ENCODE data around the gene ORAI2.
A peak's percentile ranks its signal among the peaks of the same experiment; 100 is the strongest.
"Not testable (repeated sequence)": the region's sequence is repeated elsewhere in the genome, so short reads cannot be mapped to it uniquely, and the experiment has no call there.

ORAI2 gene

DNA sequence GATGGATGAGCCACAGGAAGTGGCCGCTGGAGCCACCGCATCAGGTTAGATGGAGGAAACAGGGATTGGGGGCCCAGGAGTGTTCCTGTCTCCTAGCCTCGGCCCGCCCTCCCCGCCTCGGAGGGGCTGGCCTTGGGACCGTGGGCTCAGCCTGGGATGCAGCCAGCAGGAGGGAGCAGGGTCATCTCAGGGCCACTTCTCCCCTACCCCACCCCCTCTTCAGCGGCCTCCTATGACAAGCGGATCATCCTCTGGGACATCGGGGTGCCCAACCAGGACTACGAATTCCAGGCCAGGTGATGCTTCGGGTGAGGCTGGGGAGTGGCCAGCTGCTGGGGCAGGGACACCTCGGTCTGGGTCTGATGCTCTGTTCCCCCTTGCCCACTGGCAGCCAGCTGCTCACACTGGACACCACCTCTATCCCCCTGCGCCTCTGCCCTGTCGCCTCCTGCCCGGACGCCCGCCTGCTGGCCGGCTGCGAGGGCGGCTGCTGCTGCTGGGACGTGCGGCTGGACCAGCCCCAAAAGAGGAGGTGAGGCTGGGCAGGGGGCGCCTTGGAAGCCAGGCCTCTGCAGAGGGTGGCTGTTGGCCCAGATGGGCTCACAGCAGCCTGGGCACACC lies 36.1 kb downstream of the ORAI2 start:
- peak overlapping the region in 4 of 11 experiments; percentile 7 to 77 (median 36); a peak in 2 of 22 replicates for H3K4me2 ChIP-seq
- H3K4me1 ChIP-seq = peaks cover 14 to 59% (median 39%) of the 10 kb centered on the region in 10 experiments
- no peaks in the 10 kb centered on the region for H3K27me3 ChIP-seq
- H3K9me3 ChIP-seq (replicated peaks in 1 of 11) = no peaks in the 10 kb centered on the region
- peaks cover 19 to 67% (median 52%) of the 10 kb centered on the region in 11 experiments for H3K36me3 ChIP-seq
- peaks cover 4 to 87% (median 32%) of the 10 kb centered on the region in 11 experiments; a peak in 18 of 22 replicates for H4K20me1 ChIP-seq
- H3K27ac ChIP-seq = 0 out of 22 replicates have a peak overlapping the region, but pooled peaks of 1 of the 11 experiments have one; percentile 22
- no peak for TF ChIP-seq Cebpa-rat (IDR thresholded peaks at IDR 0.05)
- peak overlapping the region in 5 of 11 experiments; percentile 26 to 63 (median 49); a peak in 5 of 22 replicates for H3K9ac ChIP-seq
- no peak overlapping the region for H3K4me3 ChIP-seq

DNA sequence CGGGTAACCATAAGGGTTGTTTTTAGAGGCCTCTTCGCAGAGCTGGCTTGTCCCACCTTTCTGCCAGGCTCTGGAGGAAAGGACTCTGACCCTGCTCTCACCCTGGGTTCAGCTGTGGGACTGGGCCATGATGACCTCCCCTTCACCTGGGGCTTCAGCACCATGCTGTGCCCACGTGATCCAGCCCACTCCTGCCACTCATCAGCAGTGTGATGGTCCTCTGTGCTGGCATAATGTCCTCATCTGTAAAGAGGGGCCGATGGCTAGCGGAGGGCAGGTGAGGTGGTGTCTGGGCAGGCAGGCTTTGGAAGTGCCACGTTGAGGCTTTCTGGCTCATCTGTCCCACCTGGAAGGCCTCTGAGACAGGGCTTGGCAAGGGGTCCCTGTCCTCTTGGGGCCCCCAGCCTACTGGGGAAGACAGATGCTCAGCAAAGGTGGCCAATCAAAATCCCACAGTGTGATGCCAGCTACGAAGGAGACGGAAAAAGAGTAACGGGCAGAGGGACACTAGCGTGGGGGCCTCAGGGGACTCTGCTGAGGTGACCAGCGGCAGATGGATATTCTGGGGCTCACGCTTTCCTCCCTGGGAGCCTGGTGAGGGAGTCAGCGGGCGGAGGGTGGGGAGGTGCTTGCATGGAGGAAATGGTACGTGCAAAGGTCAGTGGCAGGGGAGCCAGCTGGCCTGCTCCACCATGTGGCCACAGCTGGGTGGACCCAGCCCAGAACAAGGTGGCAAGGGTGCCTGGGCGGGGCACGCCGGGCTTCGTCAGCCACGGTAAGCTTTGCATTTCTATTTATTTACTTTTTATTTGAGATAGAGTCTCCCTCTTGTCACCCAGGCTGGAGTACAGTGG lies 36.8 kb downstream of the ORAI2 start:
- Histone ChIP-seq H4K20me1 (peaks cover 4 to 84% (median 32%) of the 10 kb centered on the region in 11 experiments; a peak in 18 of 22 replicates), H3K27ac (0 out of 22 replicates have a peak overlapping the region, but pooled peaks of 1 of the 11 experiments have one; percentile 22), H3K36me3 (peaks cover 19 to 67% (median 52%) of the 10 kb centered on the region in 11 experiments), H3K4me2 (no peak overlapping the region), H3K4me3 (no peak overlapping the region), H3K9ac (peak overlapping the region in 2 of 11 experiments; percentile 6 to 58; a peak in 1 of 22 replicates), H3K9me3 (replicated peaks in 1 of 11) (no peaks in the 10 kb centered on the region), H3K27me3 (no peaks in the 10 kb centered on the region), H3K4me1 (peaks cover 14 to 59% (median 39%) of the 10 kb centered on the region in 10 experiments)
- no peak for TF ChIP-seq Cebpa-rat (IDR thresholded peaks at IDR 0.05)

DNA sequence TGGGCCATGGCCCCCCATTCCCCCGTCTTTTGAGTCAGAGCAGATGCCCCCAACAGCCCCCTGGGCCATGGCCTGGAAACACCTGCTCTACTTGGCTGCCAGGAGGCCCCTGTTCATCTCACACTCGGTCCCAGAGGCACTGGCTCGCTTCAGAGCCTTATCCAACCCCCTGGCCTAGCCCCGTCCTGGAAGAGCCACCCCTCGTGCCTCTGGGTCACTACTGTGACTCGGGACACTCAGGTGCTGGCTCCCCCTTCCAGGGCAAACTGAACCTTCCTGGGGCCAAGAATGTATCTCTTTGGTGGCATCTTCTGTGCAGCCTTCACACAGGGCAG lies 38.4 kb downstream of the ORAI2 start:
- Histone ChIP-seq H3K36me3 (peaks cover 19 to 67% (median 52%) of the 10 kb centered on the region in 11 experiments), H3K27ac (no peak overlapping the region), H3K4me1 (peaks cover 0 to 45% (median 25%) of the 10 kb centered on the region in 10 experiments; a peak in 16 of 20 replicates), H3K9ac (peak overlapping the region in 3 of 11 experiments; percentile 19 to 23 (median 20); a peak in 3 of 22 replicates), H4K20me1 (peaks cover 4 to 69% (median 29%) of the 10 kb centered on the region in 11 experiments; a peak in 18 of 22 replicates), H3K9me3 (replicated peaks in 1 of 11) (no peaks in the 10 kb centered on the region), H3K27me3 (no peaks in the 10 kb centered on the region), H3K4me3 (no peak overlapping the region), H3K4me2 (no peak overlapping the region)
- TF ChIP-seq Cebpa-rat (IDR thresholded peaks at IDR 0.05) = no peak

DNA sequence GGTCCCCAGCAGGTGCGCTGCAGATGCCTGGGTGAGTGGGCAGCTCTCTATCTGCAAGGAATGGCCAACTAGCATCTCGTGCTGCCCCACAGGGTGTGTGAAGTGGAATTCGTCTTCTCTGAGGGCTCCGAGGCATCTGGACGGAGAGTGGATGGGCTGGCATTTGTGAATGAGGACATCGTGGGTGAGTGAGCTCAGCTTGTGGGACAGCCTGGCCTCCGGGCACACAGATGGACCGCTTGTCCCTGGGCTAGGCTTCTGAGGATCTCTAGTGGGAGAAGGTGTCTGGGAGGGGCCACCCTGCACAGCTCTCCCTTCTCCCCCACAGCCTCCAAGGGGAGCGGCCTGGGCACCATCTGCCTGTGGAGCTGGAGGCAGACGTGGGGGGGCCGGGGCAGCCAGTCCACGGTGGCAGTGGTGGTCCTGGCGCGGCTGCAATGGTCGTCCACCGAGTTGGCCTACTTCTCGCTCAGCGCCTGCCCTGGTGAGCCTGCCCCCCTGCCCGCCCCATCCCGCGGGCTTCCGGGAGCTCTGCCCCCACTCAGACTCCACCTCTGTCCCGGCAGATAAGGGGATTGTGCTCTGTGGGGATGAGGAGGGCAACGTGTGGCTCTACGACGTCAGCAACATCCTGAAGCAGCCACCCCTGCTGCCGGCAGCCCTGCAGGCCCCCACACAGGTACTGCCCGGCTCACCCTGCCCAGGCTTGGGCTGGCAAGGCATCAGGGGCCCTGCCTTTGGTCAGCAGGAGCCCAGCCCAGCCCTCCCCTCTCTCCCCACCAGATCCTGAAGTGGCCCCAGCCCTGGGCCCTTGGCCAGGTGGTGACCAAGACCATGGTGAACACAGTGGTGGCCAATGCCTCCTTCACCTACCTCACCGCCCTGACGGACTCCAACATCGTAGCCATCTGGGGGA lies 39.0 kb downstream of the ORAI2 start:
- Histone ChIP-seq H3K9me3 (replicated peaks in 1 of 11) (no peaks in the 10 kb centered on the region), H3K4me2 (no peak overlapping the region), H3K27ac (no peak overlapping the region), H4K20me1 (peaks cover 4 to 66% (median 29%) of the 10 kb centered on the region in 11 experiments; a peak in 18 of 22 replicates), H3K9ac (peak overlapping the region in 3 of 11 experiments; percentile 19 to 23 (median 20); a peak in 3 of 22 replicates), H3K36me3 (peaks cover 19 to 65% (median 51%) of the 10 kb centered on the region in 11 experiments), H3K27me3 (no peaks in the 10 kb centered on the region), H3K4me3 (no peak overlapping the region), H3K4me1 (peaks cover 0 to 39% (median 21%) of the 10 kb centered on the region in 10 experiments; a peak in 16 of 20 replicates)
- no peak for TF ChIP-seq Cebpa-rat (IDR thresholded peaks at IDR 0.05)

DNA sequence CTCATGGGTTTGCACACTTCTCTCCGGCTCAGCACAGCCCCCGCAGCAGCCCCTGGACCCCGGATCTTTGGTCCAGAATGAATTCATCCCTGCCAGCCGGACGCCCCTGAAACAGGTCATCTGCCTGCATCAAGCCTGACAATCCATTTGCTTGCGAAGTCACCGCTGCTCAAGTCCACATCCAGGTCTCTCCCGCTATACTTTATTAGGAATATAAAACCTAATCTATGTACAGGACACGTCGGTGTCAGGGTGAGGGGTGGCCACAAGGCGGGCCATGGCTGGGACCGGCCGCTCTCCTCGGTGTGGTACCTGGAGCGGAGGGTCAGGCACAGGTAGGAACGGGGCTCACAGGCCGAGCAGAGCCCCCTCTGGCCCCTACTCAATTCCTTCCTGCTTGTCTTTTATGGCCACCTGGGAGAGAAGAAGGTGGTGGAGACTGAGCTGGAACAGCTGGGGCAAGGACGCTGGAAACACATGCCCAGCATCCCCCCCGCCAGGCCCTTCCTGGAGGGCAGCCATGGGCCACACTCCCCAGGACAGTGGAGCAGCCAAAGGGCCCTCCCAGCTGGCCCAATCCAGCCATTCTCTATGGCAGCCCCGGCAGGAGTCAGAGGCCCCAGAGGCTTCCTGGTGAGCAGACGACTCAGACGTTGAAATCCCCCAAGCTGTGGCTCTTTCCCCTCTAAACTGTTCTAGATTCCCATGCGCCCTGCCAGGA lies 40.1 kb downstream of the ORAI2 start:
- H3K9me3 ChIP-seq (replicated peaks in 1 of 11) = no peaks in the 10 kb centered on the region
- H3K4me1 ChIP-seq = peaks cover 0 to 29% (median 11%) of the 10 kb centered on the region in 10 experiments; a peak in 15 of 20 replicates
- peak overlapping the region in 1 of 11 experiments; percentile 18; a peak in 2 of 22 replicates for H3K27ac ChIP-seq
- peaks cover 19 to 55% (median 45%) of the 10 kb centered on the region in 11 experiments for H3K36me3 ChIP-seq
- H3K4me2 ChIP-seq = peak overlapping the region in 3 of 11 experiments; percentile 12 to 40 (median 21); a peak in 5 of 22 replicates
- H3K9ac ChIP-seq = peak overlapping the region in 5 of 11 experiments; percentile 0 to 52 (median 41); a peak in 5 of 22 replicates
- TF ChIP-seq Cebpa-rat (IDR thresholded peaks at IDR 0.05) = no peak
- H3K4me3 ChIP-seq = no peak overlapping the region
- H3K27me3 ChIP-seq = no peaks in the 10 kb centered on the region
- H4K20me1 ChIP-seq = peaks cover 4 to 56% (median 29%) of the 10 kb centered on the region in 11 experiments; a peak in 18 of 22 replicates

DNA sequence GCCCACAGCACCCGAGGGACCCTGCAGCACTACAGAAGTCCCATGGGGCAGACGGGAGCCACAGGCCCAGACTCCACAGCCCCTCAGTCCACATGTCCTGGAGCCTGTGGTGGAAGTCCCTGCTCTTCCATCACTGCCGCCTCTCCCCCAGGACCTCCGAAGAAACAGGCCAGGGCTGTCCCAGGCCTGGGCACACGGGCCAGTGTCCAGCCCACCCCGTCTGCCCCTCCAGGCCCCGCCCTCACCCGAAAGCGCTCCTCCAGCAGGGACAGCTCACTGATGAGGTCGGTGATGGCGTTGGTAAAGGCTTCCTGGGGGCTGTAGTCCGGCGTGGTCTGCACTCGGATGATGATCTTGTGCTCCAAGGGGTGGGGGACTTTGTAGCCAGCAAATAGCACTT lies 40.7 kb downstream of the ORAI2 start:
- not testable (repeated sequence) for H3K9me3 ChIP-seq (replicated peaks in 1 of 11); H3K27ac ChIP-seq; H3K27me3 ChIP-seq; H3K4me3 ChIP-seq; H3K9ac ChIP-seq
- H3K36me3 ChIP-seq = peaks cover 19 to 48% (median 40%) of the 10 kb centered on the region in 11 experiments
- peak overlapping the region in 1 of 11 experiments; percentile 40; a peak in 1 of 22 replicates for H3K4me2 ChIP-seq
- peaks cover 4 to 49% (median 29%) of the 10 kb centered on the region in 11 experiments; a peak in 18 of 22 replicates for H4K20me1 ChIP-seq
- peaks cover 0 to 22% (median 4%) of the 10 kb centered on the region in 10 experiments; a peak in 12 of 20 replicates for H3K4me1 ChIP-seq

DNA sequence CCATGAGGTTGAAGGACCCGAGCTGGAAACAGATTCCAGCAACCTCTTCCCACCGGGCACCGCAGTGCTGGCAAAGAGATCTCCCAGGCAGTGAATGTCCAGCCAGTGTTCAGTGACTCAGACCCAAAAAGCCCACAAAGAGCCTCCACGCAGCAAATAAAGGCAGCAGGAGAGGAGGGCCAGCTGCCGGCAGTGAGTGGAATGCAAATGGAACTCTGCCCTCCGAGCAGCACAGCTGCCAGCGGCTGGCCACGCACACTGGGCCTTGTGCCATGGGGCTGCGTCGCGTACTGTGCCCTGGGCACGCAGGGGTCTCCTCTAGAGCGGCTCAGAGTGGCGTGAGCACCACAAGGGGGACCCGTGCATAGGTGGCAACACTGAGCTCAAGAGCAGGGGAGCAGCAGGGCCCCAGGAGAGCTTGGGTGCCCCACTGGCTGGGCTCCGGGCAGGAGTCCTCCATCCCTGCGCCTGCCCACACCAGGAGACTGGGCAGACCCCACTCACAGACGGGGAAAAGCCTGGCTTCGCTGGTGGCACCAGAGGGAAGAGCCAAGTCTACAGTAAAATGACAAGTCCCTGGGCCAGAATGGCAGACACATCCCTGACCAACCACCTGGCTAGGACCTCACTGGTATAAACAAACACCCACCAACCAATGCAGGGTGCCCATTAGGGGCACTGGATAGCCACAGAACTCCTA lies 41.5 kb downstream of the ORAI2 start:
- Histone ChIP-seq H3K4me1 (peaks cover 0 to 20% (median 0%) of the 10 kb centered on the region in 10 experiments; a peak in 7 of 20 replicates), H4K20me1 (peaks cover 4 to 42% (median 28%) of the 10 kb centered on the region in 11 experiments; a peak in 18 of 22 replicates), H3K36me3 (peaks cover 19 to 40% (median 33%) of the 10 kb centered on the region in 11 experiments)
- H3K27me3 ChIP-seq; H3K4me3 ChIP-seq; H3K27ac ChIP-seq; H3K4me2 ChIP-seq; H3K9ac ChIP-seq; H3K9me3 ChIP-seq (replicated peaks in 1 of 11): not testable (repeated sequence)

DNA sequence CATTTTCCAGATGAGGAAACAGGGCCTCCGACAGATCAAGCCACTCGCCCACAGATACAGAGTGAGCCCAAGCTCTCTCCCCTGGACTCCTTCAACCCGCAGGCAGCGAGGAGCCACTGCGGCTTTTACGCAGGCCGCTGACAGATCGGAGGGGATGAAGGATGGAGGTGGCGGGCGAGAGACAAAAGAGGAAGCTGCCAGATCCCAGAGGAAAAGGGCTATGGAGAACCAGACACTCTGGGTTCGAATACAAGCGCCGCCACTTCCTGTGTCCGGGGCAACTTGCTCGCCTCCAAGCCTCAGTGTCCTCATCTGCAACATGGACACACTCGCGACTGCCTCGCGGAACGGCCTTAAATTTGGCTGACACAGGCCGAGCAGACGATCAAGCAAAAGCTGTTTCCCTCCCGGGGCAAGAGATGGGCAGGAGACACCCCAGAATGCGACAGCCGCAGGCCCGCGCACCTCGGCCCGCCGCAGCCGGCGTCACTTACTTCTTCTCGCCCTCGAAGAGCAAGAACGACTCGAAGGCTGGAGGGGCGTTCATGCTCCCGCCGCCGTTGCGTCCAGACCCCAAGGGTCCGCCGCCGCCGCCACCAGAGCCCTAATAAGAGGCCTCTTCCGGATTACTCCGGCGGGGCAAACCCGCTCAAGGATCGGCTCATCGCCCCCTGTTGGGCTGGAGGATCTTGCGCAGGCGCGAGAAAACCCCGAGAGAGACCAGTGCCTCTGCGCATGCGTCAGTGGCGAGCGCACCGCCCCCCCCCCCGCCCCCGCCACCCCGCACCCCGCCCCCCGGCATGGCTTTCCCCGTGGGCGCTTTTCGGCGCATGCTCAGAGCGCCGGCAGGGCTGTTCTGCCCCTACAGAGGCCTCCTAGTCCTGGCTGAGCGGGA lies 45.2 kb downstream of the ORAI2 start, which contains the start of gene POLR2J:
POLR2J (minus strand) TSS at position 609 of the 895 bp plus-strand sequence; CDS start at position 547, 62 bp downstream.
- not testable (repeated sequence) for H3K36me3 ChIP-seq; H3K27me3 ChIP-seq; H4K20me1 ChIP-seq; H3K9me3 ChIP-seq (replicated peaks in 1 of 11); H3K4me1 ChIP-seq
- H3K4me2 ChIP-seq = peak within 1 kb of the TSS in 6 of 11 experiments; percentile 24 to 53 (median 39); a peak in 6 of 22 replicates
- H3K27ac ChIP-seq = peak within 1 kb of the TSS in 6 of 11 experiments; percentile 13 to 55 (median 40); a peak in 3 of 22 replicates
- H3K9ac ChIP-seq = peak within 1 kb of the TSS in 10 of 11 experiments; percentile 50 to 72 (median 64); a peak in 16 of 22 replicates
- peak within 1 kb of the TSS; percentile 42 to 64 (median 56) for H3K4me3 ChIP-seq

DNA sequence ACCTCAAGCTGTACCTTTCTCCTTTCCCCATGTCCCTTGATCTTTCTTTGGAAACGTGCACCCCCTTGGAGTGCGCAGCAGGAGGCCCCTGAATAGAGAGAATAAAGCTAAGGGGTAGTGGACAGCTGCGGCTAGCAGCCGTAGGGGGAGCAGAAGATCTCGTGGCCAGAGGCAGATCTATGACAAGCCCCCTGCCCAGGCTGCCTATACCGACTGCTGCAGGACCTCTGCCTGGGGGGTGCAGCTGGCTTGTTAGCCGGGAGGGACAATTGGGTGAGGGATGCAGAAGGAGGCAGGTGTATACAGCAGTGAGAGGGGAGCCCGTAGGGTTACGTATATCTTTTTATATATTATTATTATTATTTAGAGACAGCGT lies 45.8 kb downstream of the ORAI2 start:
- not testable (repeated sequence) for H3K27me3 ChIP-seq; H3K4me3 ChIP-seq; H3K27ac ChIP-seq; H3K9me3 ChIP-seq (replicated peaks in 1 of 11); H4K20me1 ChIP-seq; H3K4me1 ChIP-seq; H3K36me3 ChIP-seq; H3K9ac ChIP-seq
- H3K4me2 ChIP-seq = peak overlapping the region in 6 of 11 experiments; percentile 24 to 53 (median 39); a peak in 6 of 22 replicates

DNA sequence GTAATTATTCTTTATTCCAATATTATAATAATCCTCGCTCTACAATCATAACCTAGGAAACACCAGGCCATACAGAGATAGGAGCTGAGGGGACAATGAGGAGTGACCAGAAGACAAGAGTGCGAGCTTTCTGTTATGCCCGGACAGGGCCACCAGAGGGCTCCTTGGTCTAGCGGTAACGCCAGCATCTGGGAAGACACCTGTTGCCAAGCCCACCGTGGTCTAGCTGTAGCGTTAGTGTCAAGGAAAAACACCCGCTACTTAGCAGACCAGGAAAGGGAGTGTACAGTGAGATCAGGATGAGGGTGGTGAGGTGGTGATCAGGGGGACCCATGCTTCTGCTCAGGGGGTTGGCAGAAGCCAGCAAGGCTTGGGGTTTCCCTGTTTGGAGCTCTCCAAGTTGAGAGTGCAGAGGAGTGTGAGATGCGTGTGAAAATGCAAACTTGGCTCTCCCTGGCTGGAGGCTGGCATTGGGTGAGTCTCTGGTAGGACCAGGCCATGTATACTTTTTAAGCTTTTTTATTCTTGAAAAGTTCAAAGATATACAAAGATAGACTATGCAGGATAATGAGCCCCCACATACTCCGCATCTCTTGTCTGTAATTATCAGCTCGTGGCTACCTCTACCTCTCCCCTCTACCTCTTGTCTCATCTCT lies 46.7 kb downstream of the ORAI2 start:
- H3K9me3 ChIP-seq (replicated peaks in 1 of 11); H4K20me1 ChIP-seq; H3K36me3 ChIP-seq; H3K4me2 ChIP-seq; H3K27me3 ChIP-seq; H3K27ac ChIP-seq; H3K4me1 ChIP-seq; H3K9ac ChIP-seq; H3K4me3 ChIP-seq: not testable (repeated sequence)
